ENCODE results near the gene UNC80.

The UNC80 gene

GRCh38 chr2:209974576-209974975 lies 202.9 kb downstream of the UNC80 start:
- Mint-ChIP-seq H3K27me3 (peaks cover 0 to 14% of the 10 kb centered on the region in 2 donors), H3K36me3 (ENCODE audit: insufficient read depth) (no peaks in the 10 kb centered on the region), H3K4me3 (no peak overlapping the region), H3K9me3 (no peaks in the 10 kb centered on the region), H3K4me1 (ENCODE audit: low read depth in 2 of 2) (no peaks in the 10 kb centered on the region), H3K27ac (no peak overlapping the region)
- no peak for DNase-seq
- no peak for ATAC-seq (replicated peaks)

- Mint-ChIP-seq H3K27me3 (peaks cover 5 to 14% of the 10 kb centered on the region in 2 donors), H3K4me3 (no peak overlapping the region), H3K27ac (no peak overlapping the region), H3K4me1 (ENCODE audit: low read depth in 2 of 2) (no peaks in the 10 kb centered on the region), H3K9me3 (no peaks in the 10 kb centered on the region), H3K36me3 (ENCODE audit: insufficient read depth) (no peaks in the 10 kb centered on the region)
- ATAC-seq (replicated peaks) (no peak), DNase-seq (no peak)
These were observed 205.2 kb downstream of the UNC80 start for GRCh38 chr2:209976698-209977385.

- H3K27me3 Mint-ChIP-seq = peaks cover 5 to 6% of the 10 kb centered on the region in 2 donors
- no peaks in the 10 kb centered on the region for H3K36me3 Mint-ChIP-seq (ENCODE audit: insufficient read depth)
- no peaks in the 10 kb centered on the region for H3K4me1 Mint-ChIP-seq (ENCODE audit: low read depth in 2 of 2)
- no peak overlapping the region for H3K4me3 Mint-ChIP-seq
- ATAC-seq (replicated peaks) = peak; percentile 49
- H3K9me3 Mint-ChIP-seq = no peaks in the 10 kb centered on the region
- DNase-seq = no peak
- H3K27ac Mint-ChIP-seq = no peak overlapping the region
These were observed 206.0 kb downstream of the UNC80 start for GRCh38 chr2:209977386-209978239.

GRCh38 chr2:209984291-209984690 lies 212.7 kb downstream of the UNC80 start:
- H3K36me3 Mint-ChIP-seq (ENCODE audit: insufficient read depth) = no peaks in the 10 kb centered on the region
- DNase-seq (no peak), ATAC-seq (replicated peaks) (no peak)
- H3K27me3 Mint-ChIP-seq = peaks cover 12 to 18% of the 10 kb centered on the region in 2 donors
- H3K9me3 Mint-ChIP-seq = no peaks in the 10 kb centered on the region
- H3K27ac Mint-ChIP-seq = no peak overlapping the region
- no peaks in the 10 kb centered on the region for H3K4me1 Mint-ChIP-seq (ENCODE audit: low read depth in 2 of 2)
- H3K4me3 Mint-ChIP-seq = no peak overlapping the region

- H3K9me3 Mint-ChIP-seq = no peaks in the 10 kb centered on the region
- H3K27me3 Mint-ChIP-seq = peaks cover 12 to 25% of the 10 kb centered on the region in 2 donors
- no peak overlapping the region for H3K4me3 Mint-ChIP-seq
- H3K27ac Mint-ChIP-seq = no peak overlapping the region
- DNase-seq = no peak
- ATAC-seq (replicated peaks) = no peak
- no peaks in the 10 kb centered on the region for H3K36me3 Mint-ChIP-seq (ENCODE audit: insufficient read depth)
- H3K4me1 Mint-ChIP-seq (ENCODE audit: low read depth in 2 of 2) = no peaks in the 10 kb centered on the region
These were observed 214.2 kb downstream of the UNC80 start for GRCh38 chr2:209985874-209986273.

GRCh38 chr2:209986415-209986814 lies 214.8 kb downstream of the UNC80 start:
- no peaks in the 10 kb centered on the region for H3K9me3 Mint-ChIP-seq
- no peak for ATAC-seq (replicated peaks)
- H3K27ac Mint-ChIP-seq = no peak overlapping the region
- H3K27me3 Mint-ChIP-seq = peaks cover 12 to 27% of the 10 kb centered on the region in 2 donors
- no peak overlapping the region for H3K4me3 Mint-ChIP-seq
- no peaks in the 10 kb centered on the region for H3K4me1 Mint-ChIP-seq (ENCODE audit: low read depth in 2 of 2)
- H3K36me3 Mint-ChIP-seq (ENCODE audit: insufficient read depth) = no peaks in the 10 kb centered on the region
- DNase-seq = no peak

- no peak overlapping the region for H3K4me3 Mint-ChIP-seq
- no peak overlapping the region for H3K27ac Mint-ChIP-seq
- DNase-seq (no peak), ATAC-seq (replicated peaks) (no peak)
- H3K36me3 Mint-ChIP-seq (ENCODE audit: insufficient read depth) = no peaks in the 10 kb centered on the region
- H3K27me3 Mint-ChIP-seq = peaks cover 18 to 28% of the 10 kb centered on the region in 2 donors
- H3K9me3 Mint-ChIP-seq = no peaks in the 10 kb centered on the region
- H3K4me1 Mint-ChIP-seq (ENCODE audit: low read depth in 2 of 2) = no peaks in the 10 kb centered on the region
These were observed 216.4 kb downstream of the UNC80 start for GRCh38 chr2:209988010-209988409.

- DNase-seq (no peak), ATAC-seq (replicated peaks) (no peak)
- no peak overlapping the region for H3K4me3 Mint-ChIP-seq
- no peak overlapping the region for H3K27ac Mint-ChIP-seq
- peaks cover 7 to 30% of the 10 kb centered on the region in 2 donors for H3K27me3 Mint-ChIP-seq
- H3K9me3 Mint-ChIP-seq = no peaks in the 10 kb centered on the region
- H3K4me1 Mint-ChIP-seq (ENCODE audit: low read depth in 2 of 2) = no peaks in the 10 kb centered on the region
- H3K36me3 Mint-ChIP-seq (ENCODE audit: insufficient read depth) = no peaks in the 10 kb centered on the region
These were observed 219.2 kb downstream of the UNC80 start for GRCh38 chr2:209990838-209991237.

GRCh38 chr2:209993968-209994367 lies 222.3 kb downstream of the UNC80 start:
- DNase-seq (no peak), ATAC-seq (replicated peaks) (no peak)
- H3K27me3 Mint-ChIP-seq = peaks cover 5 to 30% of the 10 kb centered on the region in 2 donors
- H3K4me1 Mint-ChIP-seq (ENCODE audit: low read depth in 2 of 2) = no peaks in the 10 kb centered on the region
- no peaks in the 10 kb centered on the region for H3K9me3 Mint-ChIP-seq
- H3K4me3 Mint-ChIP-seq = no peak overlapping the region
- peak overlapping the region in 1 of 2 donors; percentile 32 for H3K27ac Mint-ChIP-seq
- no peaks in the 10 kb centered on the region for H3K36me3 Mint-ChIP-seq (ENCODE audit: insufficient read depth)

GRCh38 chr2:209998596-209998995 lies 227.0 kb downstream of the UNC80 start:
- DNase-seq = no peak
- peaks cover 8% of the 10 kb centered on the region for H3K36me3 Mint-ChIP-seq (ENCODE audit: insufficient read depth)
- ATAC-seq (replicated peaks) = no peak
- H3K27ac Mint-ChIP-seq = no peak overlapping the region
- H3K4me1 Mint-ChIP-seq (ENCODE audit: low read depth in 2 of 2) = peaks cover 6 to 13% of the 10 kb centered on the region in 2 donors
- no peak overlapping the region for H3K4me3 Mint-ChIP-seq
- peaks cover 0 to 10% of the 10 kb centered on the region in 2 donors for H3K27me3 Mint-ChIP-seq
- no peaks in the 10 kb centered on the region for H3K9me3 Mint-ChIP-seq

- DNase-seq (no peak), ATAC-seq (replicated peaks) (no peak)
- Mint-ChIP-seq H3K9me3 (no peaks in the 10 kb centered on the region), H3K27ac (peak overlapping the region in 1 of 2 donors; percentile 94), H3K4me3 (no peak overlapping the region), H3K27me3 (no peaks in the 10 kb centered on the region), H3K4me1 (ENCODE audit: low read depth in 2 of 2) (peaks cover 18 to 32% of the 10 kb centered on the region in 2 donors), H3K36me3 (ENCODE audit: insufficient read depth) (peaks cover 8% of the 10 kb centered on the region)
These were observed 229.1 kb downstream of the UNC80 start for GRCh38 chr2:210000464-210001324.

GRCh38 chr2:210002158-210003157 lies 230.8 kb downstream of the UNC80 start, which contains the start of gene RPE:
Gene RPE, plus strand, starts transcription at chr2:210002638. Its CDS starts 24 bp downstream, at chr2:210002662.
- ATAC-seq (replicated peaks) (peak; percentile 98), DNase-seq (peak; percentile 98)
- H3K27ac Mint-ChIP-seq = peak within 1 kb of the TSS; percentile 94
- peaks cover 8% of the 10 kb centered on the region for H3K36me3 Mint-ChIP-seq (ENCODE audit: insufficient read depth)
- H3K4me1 Mint-ChIP-seq (ENCODE audit: low read depth in 2 of 2) = peaks cover 29 to 47% of the 10 kb centered on the region in 2 donors
- H3K4me3 Mint-ChIP-seq = peak within 1 kb of the TSS; percentile 97
- H3K27me3 Mint-ChIP-seq = no peaks in the 10 kb centered on the region
- H3K9me3 Mint-ChIP-seq = no peaks in the 10 kb centered on the region

Measured in effector memory CD8-positive, alpha-beta T cell (primary cell).